Measurements from ENCODE around the gene FAM3C. TPM values are rescaled to one million over a fixed set of nuclear protein-coding genes. Genes with fewer than 3 reads are reported as not detected.
"Not testable (repeated sequence)": the region's sequence is repeated elsewhere in the genome, so short reads cannot be mapped to it uniquely, and the experiment has no call there.

FAM3C gene
- total RNA-seq, 1 donor from 2014 or later = 47.5 TPM

DNA sequence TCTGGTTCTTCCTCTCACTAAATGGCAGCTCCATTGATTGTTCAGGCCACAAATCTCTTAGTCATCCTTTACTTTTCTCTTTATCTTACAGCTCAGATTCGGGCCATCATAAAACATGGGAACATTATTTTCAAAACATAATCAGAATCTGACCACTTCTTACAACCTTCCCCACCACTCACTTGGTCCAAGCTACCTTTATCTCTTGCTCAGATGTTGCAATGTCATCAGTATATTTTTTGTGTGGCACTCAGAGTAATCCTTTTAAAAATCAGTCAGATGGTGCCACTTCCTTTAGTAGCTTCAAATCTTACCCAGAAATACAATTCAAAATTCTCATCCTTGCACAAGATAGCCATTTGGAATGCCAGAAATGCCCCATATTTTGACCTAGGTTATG lies 34.5 kb upstream of the FAM3C start:
- no peaks in the 10 kb centered on the region for H3K4me1 Mint-ChIP-seq
- no peaks in the 10 kb centered on the region for H3K27me3 Mint-ChIP-seq (ENCODE audit: low read depth)
- H3K9me3 Mint-ChIP-seq = no peaks in the 10 kb centered on the region
- H3K36me3 Mint-ChIP-seq (ENCODE audit: low read depth) = no peaks in the 10 kb centered on the region
- no peak for TF ChIP-seq CTCF (conservative IDR thresholded peaks at IDR 0.05)
- DNase-seq (ENCODE audit: low read depth, low spot score) = no peak
- no peak overlapping the region for H3K4me3 Mint-ChIP-seq
- no peak overlapping the region for H3K27ac Mint-ChIP-seq (ENCODE audit: unreplicated experiment)

DNA sequence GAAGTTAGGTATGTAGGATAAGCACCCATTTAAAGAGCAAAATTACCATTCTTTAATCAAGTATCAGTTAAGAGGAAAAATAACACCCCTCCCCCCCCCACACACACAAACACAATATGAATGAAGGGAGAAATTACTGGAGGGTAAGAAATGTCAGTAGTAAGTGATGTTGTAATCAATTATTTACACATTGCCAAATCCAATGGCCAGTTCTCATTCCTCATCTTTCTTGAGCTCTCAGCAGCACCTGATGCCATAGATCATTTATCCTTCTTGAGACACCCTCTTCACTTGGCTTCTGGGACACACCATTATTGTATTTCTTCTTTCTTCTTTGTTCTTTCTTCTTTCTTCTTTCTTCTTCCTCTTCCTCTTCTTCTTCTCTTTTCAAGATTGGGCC lies 33.7 kb upstream of the FAM3C start:
- DNase-seq (ENCODE audit: low read depth, low spot score) = no peak
- no peak overlapping the region for H3K4me3 Mint-ChIP-seq
- no peaks in the 10 kb centered on the region for H3K27me3 Mint-ChIP-seq (ENCODE audit: low read depth)
- no peaks in the 10 kb centered on the region for H3K9me3 Mint-ChIP-seq
- no peak overlapping the region for H3K27ac Mint-ChIP-seq (ENCODE audit: unreplicated experiment)
- no peaks in the 10 kb centered on the region for H3K36me3 Mint-ChIP-seq (ENCODE audit: low read depth)
- no peaks in the 10 kb centered on the region for H3K4me1 Mint-ChIP-seq
- TF ChIP-seq CTCF (conservative IDR thresholded peaks at IDR 0.05) = no peak

- H3K4me3 Mint-ChIP-seq = no peak overlapping the region
- H3K36me3 Mint-ChIP-seq (ENCODE audit: low read depth) = no peaks in the 10 kb centered on the region
- H3K9me3 Mint-ChIP-seq = no peaks in the 10 kb centered on the region
- no peak for DNase-seq (ENCODE audit: low read depth, low spot score)
- no peaks in the 10 kb centered on the region for H3K4me1 Mint-ChIP-seq
- no peak overlapping the region for H3K27ac Mint-ChIP-seq (ENCODE audit: unreplicated experiment)
- no peak for TF ChIP-seq CTCF (conservative IDR thresholded peaks at IDR 0.05)
- no peaks in the 10 kb centered on the region for H3K27me3 Mint-ChIP-seq (ENCODE audit: low read depth)
Observed at GRCh38 chr7:121428855-121429489, 32.9 kb upstream of the FAM3C start.

DNA sequence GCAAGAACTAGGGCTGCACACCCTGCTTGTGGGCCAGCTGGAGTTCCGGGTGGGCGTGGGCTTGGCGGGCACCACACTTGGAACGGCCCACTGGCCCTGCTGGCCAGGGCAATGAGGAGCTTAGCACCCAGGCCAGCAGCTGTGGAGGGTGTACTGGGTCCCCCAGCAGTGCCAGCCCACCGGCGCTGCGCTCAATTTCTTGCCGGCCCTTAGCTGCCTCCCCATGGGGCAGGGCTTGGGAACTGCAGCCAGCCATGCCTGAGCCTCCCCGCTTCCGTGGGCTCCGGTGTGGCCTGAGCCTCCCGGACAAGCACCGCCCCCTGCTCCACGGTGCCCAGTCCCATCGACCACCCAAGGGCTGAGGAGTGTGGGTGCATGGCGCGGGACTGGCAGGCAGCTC lies 25.6 kb upstream of the FAM3C start:
- not testable (repeated sequence) for H3K4me1 Mint-ChIP-seq; H3K4me3 Mint-ChIP-seq; H3K9me3 Mint-ChIP-seq; H3K36me3 Mint-ChIP-seq (ENCODE audit: low read depth); DNase-seq (ENCODE audit: low read depth, low spot score); H3K27me3 Mint-ChIP-seq (ENCODE audit: low read depth); H3K27ac Mint-ChIP-seq (ENCODE audit: unreplicated experiment)

DNA sequence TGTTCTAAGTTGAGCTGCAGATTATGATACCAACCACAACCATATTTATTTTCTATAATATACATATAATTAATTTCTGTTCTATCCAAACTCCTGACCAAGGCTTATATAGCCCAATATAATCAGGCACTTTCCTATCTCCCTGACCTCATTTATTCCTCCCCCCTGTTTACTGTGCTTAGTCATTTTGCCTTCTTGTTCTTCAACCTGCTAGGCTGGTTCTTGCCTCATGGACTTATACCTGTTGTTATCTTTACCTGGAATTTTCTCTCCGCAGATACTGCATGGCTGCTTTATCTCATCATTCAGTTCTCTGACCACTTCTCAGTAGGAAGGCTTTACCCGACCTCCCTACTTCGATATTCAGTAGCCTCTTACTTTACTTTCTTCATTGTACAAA lies 24.9 kb upstream of the FAM3C start:
- Mint-ChIP-seq H3K4me1 (no peaks in the 10 kb centered on the region), H3K27ac (ENCODE audit: unreplicated experiment) (no peak overlapping the region), H3K36me3 (ENCODE audit: low read depth) (no peaks in the 10 kb centered on the region), H3K27me3 (ENCODE audit: low read depth) (no peaks in the 10 kb centered on the region), H3K9me3 (peaks cover 2% of the 10 kb centered on the region), H3K4me3 (no peak overlapping the region)
- no peak for TF ChIP-seq CTCF (conservative IDR thresholded peaks at IDR 0.05)
- DNase-seq (ENCODE audit: low read depth, low spot score) = no peak

GRCh38 chr7:121419201-121420148 lies 23.4 kb upstream of the FAM3C start:
- Mint-ChIP-seq H3K27me3 (ENCODE audit: low read depth) (no peaks in the 10 kb centered on the region), H3K36me3 (ENCODE audit: low read depth) (no peaks in the 10 kb centered on the region), H3K4me3 (no peak overlapping the region), H3K4me1 (no peaks in the 10 kb centered on the region), H3K9me3 (peaks cover 2% of the 10 kb centered on the region), H3K27ac (ENCODE audit: unreplicated experiment) (no peak overlapping the region)
- TF ChIP-seq CTCF (conservative IDR thresholded peaks at IDR 0.05) = no peak
- DNase-seq (ENCODE audit: low read depth, low spot score) = no peak
